Right renal pelvis (tissue), 4 donors: ENCODE measurements around the gene P2RX7. TPM values are rescaled to one million over a fixed set of nuclear protein-coding genes. Genes with fewer than 3 reads are reported as not detected.

Source experiments
- DNase-seq, 4 donors: peaks; one replicate each; pipeline ENCODE4 v3.0.0-alpha.2; 2013; ENCODE audit warnings: low read depth in 4 of 4, low spot score in 3 of 4, missing footprints in 1 of 4
- polyA plus RNA-seq, 4 donors: library from polyadenylated mRNA; unstranded; fragments of 120-200 nt; gene quantifications; one replicate each; pipeline ENCODE4 v1.2.1, GENCODE V29; 2013; ENCODE audit not compliant: insufficient read length in 4 of 4

The P2RX7 gene
- polyA plus RNA-seq, 4 donors = 0.71 to 0.99 (median 0.85) TPM

GRCh38 chr12:121167232-121167820 is 34.6 kb downstream of the P2RX7 start:
- DNase-seq = no peak

DNA sequence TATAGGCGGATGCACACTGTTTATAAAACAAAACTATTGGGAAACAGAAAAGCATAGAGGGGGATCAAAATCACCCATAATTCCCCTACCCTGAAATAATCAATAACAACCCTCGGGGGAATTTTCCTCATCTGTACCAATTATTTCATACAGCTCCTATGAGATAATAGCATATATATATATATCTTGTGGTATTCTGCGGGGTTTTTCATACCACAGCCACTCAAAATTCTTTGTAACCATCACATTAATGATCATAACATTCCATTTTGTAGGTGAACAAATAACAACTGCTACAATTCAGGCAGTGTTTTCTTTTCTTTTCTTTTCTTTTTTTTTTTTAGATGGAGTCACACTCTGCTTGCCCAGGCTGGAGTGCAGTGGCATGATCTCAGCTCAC is 35.3 kb downstream of the P2RX7 start:
- no peak for DNase-seq

DNA sequence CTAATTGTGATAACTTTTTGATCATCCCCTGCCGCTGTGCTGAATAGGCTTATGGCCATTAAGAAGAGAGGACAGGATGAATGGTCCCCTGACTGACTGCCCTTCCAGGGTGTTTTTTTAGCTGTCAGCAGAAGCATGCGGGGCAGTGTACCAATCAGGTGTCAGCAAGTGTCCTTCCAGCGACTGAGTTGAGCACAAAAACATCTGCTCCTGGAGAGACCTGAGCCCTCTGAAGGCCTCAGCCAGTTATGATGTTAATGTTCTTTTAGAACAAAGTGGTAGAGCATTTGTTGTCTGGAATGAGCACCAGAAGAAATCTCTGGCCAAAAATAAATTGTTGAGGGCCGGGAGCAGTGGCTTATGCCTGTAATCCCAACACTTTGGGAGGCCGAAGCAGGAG is 37.5 kb downstream of the P2RX7 start:
- DNase-seq = no peak

DNA sequence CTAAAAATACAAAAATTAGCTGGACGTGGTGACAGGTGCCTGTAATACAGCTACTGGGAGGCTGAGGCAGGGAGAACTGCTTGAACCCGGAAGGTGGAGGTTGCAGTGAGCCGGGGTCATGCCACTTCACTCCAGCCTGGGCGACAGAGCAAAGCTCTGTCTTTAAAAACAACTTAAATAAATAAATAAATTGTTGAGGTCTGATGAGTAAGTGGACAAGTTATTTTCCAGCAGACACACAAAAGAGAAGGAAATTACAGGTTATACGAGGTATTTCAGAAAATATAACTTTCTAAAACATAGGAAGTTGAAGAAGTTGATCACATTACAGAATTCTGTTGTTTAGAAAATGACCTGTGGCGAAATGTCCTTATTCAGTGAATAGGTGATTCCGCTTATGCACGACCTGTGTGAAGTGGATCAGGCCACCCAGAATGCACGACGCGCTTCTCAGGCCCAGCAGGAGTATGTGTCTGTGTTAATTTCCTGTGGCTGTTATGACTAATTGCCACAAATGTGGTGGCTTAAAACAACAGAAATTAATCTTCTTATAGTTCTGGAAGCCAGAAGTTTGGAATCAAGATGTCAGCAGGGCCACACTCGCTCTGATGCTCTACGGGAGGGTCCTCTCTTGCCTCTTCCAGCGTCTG is 38.1 kb downstream of the P2RX7 start:
- no peak for DNase-seq

DNA sequence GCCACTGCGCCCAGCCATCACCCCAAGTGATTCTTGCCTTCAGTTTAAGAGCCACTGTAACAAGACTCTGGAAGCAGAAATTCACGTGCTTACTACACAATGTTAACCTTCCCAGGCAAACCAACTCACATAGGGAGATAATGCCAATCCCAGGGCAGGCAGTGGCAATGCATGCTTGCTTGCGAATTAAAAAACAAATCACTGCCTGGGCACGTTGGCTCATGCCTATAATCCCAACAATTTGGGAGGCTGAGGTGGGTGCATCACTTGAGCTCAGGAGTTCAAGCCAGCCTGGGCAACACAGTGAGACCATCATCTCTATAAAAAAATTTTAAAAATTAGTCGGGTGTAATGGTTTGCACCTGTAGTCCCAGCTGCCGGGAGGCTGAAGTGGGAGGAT is 39.5 kb downstream of the P2RX7 start:
- no peak for DNase-seq

GRCh38 chr12:121175383-121176119 is 42.9 kb downstream of the P2RX7 start:
- DNase-seq = no peak

DNA sequence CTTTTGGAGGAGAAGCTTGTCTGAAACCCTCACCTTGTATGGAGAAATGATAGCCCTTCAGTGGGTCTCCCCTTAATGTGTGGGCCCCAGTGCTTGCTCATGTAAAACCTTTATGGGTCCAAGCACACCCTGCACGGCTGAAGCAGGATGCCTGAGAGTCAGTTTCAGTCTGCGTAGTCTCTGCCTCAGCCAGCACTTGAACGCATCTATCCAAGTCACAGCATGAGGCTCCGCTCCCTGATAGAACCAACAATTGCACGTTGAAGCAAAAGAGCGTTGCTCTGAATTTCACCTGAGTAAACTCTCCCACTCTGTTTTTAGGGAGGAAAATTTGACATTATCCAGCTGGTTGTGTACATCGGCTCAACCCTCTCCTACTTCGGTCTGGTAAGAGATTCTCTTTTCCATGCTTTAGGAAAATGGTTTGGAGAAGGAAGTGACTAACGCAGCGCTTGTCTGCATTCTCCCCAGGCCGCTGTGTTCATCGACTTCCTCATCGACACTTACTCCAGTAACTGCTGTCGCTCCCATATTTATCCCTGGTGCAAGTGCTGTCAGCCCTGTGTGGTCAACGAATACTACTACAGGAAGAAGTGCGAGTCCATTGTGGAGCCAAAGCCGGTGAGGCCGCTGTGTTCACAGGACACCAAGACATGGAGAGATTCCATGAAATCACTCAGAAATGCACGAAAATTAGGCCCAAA is 44.3 kb downstream of the P2RX7 start:
- DNase-seq = no peak

DNA sequence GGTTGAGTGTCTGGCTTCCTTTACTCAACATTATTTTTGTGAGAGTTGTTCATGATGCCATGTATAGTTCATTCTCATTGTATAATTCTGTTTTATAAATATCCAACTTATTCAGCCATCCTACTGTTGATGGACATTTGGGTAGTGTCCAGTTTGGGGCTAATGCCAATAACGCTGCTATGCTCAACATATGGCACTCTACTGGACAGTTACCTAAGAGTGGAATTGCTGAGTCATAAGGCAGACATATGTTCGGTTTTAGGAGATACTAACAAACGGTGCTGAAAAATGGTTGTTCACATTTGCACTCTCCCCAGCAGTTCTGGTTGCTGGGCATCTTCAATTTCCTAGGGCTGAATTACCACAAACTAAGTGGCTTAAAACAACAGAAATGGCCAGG is 48.5 kb downstream of the P2RX7 start:
- no peak for DNase-seq

DNA sequence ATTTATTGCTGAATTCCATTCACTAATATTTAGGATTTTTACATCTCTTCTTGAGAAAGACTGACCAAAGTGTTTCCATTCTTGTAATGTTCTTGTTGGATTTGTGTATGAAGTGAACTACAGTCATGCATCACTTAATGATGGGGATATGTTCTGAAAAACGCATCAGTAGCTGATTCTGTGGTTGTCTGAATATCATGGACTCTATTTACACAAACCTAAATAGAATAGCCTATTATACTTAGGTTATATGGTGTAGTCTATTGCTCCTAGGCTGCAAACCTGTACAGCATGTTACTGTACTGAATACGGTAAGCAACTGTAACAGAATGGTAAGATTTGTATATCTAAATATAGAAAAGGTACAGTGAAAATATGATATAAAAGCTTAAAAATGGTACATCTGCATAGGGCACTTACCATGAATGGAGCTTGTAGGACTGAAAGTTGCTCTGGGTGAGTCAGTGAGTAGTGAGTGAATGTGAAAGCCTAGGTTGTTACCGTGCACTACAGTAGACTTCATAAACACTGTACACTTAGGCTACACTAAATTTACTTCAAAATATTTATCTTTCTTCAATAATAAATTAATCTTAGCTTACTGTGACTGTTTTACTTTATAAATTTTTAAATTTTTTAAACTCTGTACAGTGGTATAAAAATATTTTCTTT is 49.7 kb downstream of the P2RX7 start:
- no peak for DNase-seq

GRCh38 chr12:121184425-121184824 is 51.7 kb downstream of the P2RX7 start:
- no peak for DNase-seq

DNA sequence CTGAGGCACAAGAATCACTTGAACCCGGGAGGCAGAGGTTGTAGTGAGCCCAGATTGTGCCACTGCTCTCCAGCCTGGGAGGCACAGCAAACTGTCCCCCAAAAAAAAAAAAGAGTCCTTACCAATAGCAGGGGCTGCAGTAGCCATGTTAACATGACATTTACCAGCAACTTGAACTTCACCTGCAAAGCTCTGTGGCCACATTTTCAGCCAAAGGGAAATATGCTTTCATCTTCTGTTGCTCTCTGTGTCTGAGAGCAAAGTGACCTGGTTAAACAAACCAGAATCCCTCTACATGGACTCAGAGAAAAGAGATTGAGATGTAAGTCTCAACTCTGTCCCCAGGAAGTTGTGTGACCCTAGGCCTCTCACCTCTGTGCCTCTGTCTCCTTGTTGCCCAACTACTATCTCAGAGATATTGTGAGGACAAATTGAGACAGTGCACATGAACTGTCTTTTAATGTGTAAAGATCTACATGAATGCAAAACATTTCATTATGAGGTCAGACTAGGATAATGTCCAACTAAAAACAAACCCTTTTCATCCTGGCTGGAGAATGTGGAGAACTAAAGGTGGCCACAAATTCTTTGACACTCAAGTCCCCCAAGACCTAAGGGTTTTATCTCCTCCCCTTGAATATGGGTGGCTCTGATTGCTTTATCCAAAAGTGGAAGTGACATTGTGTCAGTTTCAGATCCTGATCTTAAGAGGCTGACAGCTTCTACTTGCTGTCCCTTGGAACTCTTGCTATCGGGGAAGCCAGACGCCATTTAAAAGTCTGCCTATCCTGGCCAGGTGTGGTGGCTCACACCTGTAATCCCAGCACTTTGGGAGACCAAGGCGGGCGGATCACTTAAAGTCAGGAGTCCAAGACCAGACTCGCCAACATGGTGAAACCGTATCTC is 52.6 kb downstream of the P2RX7 start:
- DNase-seq = no peak

DNA sequence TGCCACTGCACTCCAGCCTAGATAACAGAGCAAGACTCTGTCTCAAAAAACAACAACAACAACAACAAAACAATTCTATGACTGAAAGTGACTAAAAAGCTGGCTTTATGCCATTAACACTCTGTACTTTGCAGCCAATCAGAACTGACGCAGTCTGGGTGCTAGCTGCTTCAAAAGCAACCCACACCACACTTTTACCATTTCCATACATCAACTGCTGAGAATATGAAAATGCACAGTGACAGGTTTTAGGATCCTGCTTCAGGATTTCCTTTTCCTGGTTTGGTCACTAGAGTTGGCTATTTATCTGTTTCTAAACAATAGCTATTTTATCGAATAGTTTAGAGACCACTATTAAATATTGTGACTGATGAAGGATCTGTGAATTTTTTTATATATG is 54.1 kb downstream of the P2RX7 start:
- DNase-seq = no peak

DNA sequence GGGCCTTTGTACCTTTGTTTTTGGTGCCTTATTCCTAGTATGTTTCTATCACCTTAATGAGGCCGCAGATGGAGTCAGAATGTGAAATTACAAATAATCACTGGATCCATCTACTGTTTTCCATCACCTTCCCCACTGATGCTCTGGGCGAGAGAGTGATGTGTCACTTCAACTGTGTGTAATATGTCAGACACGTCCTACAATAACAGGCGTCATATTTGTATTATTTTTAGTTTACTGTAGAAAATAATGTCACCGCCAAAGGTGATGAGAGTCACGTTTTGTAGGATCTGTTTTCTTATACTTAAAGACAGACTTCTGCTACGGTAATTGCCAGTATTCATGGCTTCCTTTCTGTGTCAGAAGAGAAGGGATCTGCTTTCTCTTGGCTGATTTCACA is 54.8 kb downstream of the P2RX7 start:
- no peak for DNase-seq

- no peak for DNase-seq
These were observed 55.6 kb downstream of the P2RX7 start for GRCh38 chr12:121188227-121188626.

DNA sequence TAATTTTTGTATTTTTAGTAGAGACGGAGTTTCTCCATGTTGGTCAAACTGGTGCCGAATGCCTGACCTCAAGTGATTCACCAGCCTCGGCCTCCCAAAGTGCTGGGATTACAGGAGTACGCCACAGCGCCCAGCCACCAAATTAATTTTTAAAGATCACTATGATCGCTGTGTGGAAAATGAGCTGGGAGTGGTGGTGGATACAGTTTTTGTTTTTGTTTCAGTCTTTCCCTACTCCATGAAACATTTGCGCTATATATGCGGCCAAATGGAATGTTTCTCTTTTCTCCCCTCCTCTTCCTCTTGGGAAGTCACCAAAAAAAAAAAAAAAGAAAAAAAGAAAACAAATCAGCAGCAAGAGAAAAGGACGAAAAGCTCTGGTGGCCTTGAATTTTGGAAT is 56.5 kb downstream of the P2RX7 start:
- no peak for DNase-seq

DNA sequence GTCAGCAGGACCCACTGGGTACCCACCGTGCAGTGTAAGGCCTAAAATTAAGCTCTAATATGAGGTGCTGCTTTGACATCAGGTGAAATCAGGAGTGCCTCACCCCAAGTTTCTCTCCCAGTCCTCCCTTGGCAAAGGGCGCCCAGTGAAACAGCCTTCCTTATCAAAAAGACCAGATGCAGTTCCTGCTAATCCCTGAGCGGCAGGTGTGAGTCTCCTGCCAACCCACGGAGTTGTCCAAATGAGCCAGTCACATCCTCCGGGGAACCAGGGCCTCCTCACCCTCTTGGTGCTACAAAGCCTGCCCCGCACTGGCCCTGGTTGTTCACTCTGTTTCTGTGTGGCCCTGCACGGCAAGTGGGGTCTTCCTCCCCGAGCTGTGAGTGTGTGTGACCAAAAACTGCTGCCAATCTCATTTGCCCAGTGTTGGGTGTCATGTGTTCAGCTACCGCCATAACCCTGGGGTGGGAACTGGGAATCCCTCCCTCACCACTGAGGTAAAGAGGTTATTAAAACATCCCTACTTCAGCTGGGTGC is 57.0 kb downstream of the P2RX7 start:
- no peak for DNase-seq

GRCh38 chr12:121190523-121191031 is 57.9 kb downstream of the P2RX7 start:
- DNase-seq = no peak

DNA sequence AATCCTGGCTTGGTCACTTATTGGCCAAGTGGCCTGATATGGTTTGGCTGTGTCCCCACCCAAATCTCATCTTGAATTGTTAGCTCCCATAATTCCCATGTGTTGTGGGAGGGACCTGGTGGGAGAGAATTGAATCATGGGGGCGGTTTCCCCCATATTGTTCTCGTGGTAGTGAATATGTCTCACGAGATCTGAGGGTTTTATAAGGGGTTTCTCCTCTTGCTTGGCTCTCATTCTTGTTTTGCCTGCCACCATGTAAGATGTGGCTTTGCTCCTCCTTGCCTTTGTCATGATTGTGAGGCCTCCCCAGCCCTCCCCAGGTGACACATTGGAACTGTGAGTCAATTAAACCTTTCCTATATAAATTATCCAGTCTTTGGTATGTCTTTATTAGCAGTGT is 58.5 kb downstream of the P2RX7 start:
- no peak for DNase-seq

DNA sequence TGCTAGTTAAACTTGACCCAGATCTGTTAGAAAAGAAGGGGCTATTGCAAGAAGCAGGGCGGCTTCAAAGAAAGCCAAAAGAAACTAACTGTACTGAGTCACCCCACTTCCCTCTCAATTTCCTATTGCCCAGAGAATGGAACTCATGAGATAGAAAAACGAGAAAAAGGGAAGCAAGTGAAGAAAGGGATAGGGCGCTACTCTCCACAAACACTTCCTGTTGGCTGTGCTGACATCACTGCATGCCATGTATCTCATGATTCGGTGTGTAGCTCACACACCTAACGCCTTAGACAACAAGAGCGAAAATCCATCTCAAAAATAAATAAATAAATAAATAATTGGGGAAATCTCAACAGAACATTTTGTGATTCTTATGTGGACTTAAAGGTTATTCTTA is 64.2 kb downstream of the P2RX7 start:
- no peak for DNase-seq
